ENCODE data around the gene OLFML3. TPM values are rescaled to one million over a fixed set of nuclear protein-coding genes. Genes with fewer than 3 reads are reported as not detected.

The OLFML3 gene
- total RNA-seq, 1 experiment from 2014 or later = 171 TPM

GRCh38 chr1:113991467-113991997 is 12.3 kb downstream of the OLFML3 start:
- no peak overlapping the region for H3K9ac ChIP-seq (ENCODE audit: extremely low read depth, insufficient read length, low read length)
- H3K14ac ChIP-seq (ENCODE audit: insufficient read depth, low read length) = no peak overlapping the region
- no peak overlapping the region for H2BK15ac ChIP-seq (ENCODE audit: low read depth, low read length)
- Mint-ChIP-seq H3K4me3 (no peak overlapping the region), H3K27me3 (ENCODE audit: low read depth) (peaks cover 10% of the 10 kb centered on the region), H3K27ac (no peak overlapping the region), H3K36me3 (ENCODE audit: insufficient read depth in 1 of 3, low read depth in 3 of 3) (peaks cover 24 to 43% (median 33%) of the 10 kb centered on the region in 3 experiments), H3K4me1 (peaks cover 3 to 4% of the 10 kb centered on the region in 2 experiments; a peak in 3 of 4 replicates), H3K9me3 (peaks cover 31 to 41% of the 10 kb centered on the region in 2 experiments)
- H2AFZ ChIP-seq (ENCODE audit: low read length) = no peak overlapping the region
- H4K20me1 ChIP-seq (ENCODE audit: control insufficient read depth, insufficient read depth, insufficient read length) = no peaks in the 10 kb centered on the region
- no peak overlapping the region for H3T11ph ChIP-seq (ENCODE audit: low read length)
- H3K23ac ChIP-seq (ENCODE audit: insufficient read length, low read depth, low read length) = no peak overlapping the region
- no peak for TF ChIP-seq CTCF (conservative IDR thresholded peaks at IDR 0.05)
- H3K79me2 ChIP-seq (ENCODE audit: insufficient read depth, low read length) = no peaks in the 10 kb centered on the region
- DNase-seq = no peak
- H2AK5ac ChIP-seq (ENCODE audit: insufficient read length, low read length) = no peak overlapping the region
- no peak overlapping the region for H2BK20ac ChIP-seq (ENCODE audit: low read depth, low read length, poor library complexity, severe bottlenecking)
- no CpG with 5 or more reads among the region's 5 CpGs for WGBS (ENCODE audit: extremely low coverage, insufficient read length, low lambda C conversion rate)
- no peak overlapping the region for H2BK120ac ChIP-seq (ENCODE audit: low read depth, low read length, poor library complexity, severe bottlenecking)
- H3K4ac ChIP-seq (ENCODE audit: low read depth, low read length) = no peak overlapping the region
- no peak overlapping the region for H3K56ac ChIP-seq (ENCODE audit: insufficient read length, low read depth, low read length)
- H3K27me3 ChIP-seq (ENCODE audit: insufficient read depth, low read length) = no peaks in the 10 kb centered on the region
- no peaks in the 10 kb centered on the region for H3K79me1 ChIP-seq (ENCODE audit: insufficient read depth, low read depth, low read length, poor library complexity, severe bottlenecking)
- H4K5ac ChIP-seq (ENCODE audit: insufficient read length, low read depth, low read length) = no peak overlapping the region
- no peaks in the 10 kb centered on the region for H3K23me2 ChIP-seq (ENCODE audit: insufficient read length, low read depth, low read length, poor library complexity, severe bottlenecking)
- H3K18ac ChIP-seq (ENCODE audit: insufficient read length, low read depth, low read length) = no peak overlapping the region
- no peak overlapping the region for H2BK5ac ChIP-seq (ENCODE audit: insufficient read length, low read length)
- no peak overlapping the region for H2BK12ac ChIP-seq (ENCODE audit: insufficient read length, low read depth, low read length)
- H4K91ac ChIP-seq (ENCODE audit: insufficient read length, low read depth, low read length) = no peak overlapping the region
- H3K27ac ChIP-seq (ENCODE audit: insufficient read length, low read depth, low read length) = no peak overlapping the region
- peaks cover 8% of the 10 kb centered on the region for H3K9me3 ChIP-seq (ENCODE audit: control insufficient read depth, low read depth, low read length)
- H3K4me2 ChIP-seq (ENCODE audit: insufficient read depth, insufficient read length, low read length) = no peak overlapping the region
- H3K4me1 ChIP-seq (ENCODE audit: insufficient read depth, low read length) = no peaks in the 10 kb centered on the region
- H4K8ac ChIP-seq (replicated peaks; ENCODE audit: insufficient read length, low read depth, low read length) = no peak overlapping the region

Measured in H9 (cell line).